ENCODE measurements around the gene BRD1. TPM values are rescaled to one million over a fixed set of nuclear protein-coding genes. Genes with fewer than 3 reads are reported as not detected.

The BRD1 gene
- total RNA-seq, 1 experiment from 2014 or later = 31.3 TPM

- peak overlapping the region; percentile 99 for H3K4me2 ChIP-seq (ENCODE audit: low read length)
- ATAC-seq = peak; percentile 42
- H3K79me2 ChIP-seq (ENCODE audit: insufficient read depth, low read length) = peaks cover 48% of the 10 kb centered on the region
- BruUV-seq (replicated peaks) = no TSS peak
- H3K4me1 ChIP-seq (ENCODE audit: control insufficient read depth in 1 of 2, insufficient read depth in 2 of 2, low read length in 2 of 2) = peaks cover 8 to 20% of the 10 kb centered on the region in 2 experiments
- CTCF ChIA-PET = no interaction called here
- DNase-seq (ENCODE audit: low read depth, low spot score) = no peak
- peak overlapping the region; percentile 76 to 88 for H3K4me3 ChIP-seq (replicated peaks in 1 of 2; ENCODE audit: low read depth in 1 of 2, low read length in 2 of 2)
- peaks cover 12 to 16% of the 10 kb centered on the region in 2 experiments; a peak in 3 of 4 replicates for H3K36me3 ChIP-seq (ENCODE audit: control insufficient read depth in 1 of 2, insufficient read depth in 2 of 2, low read length in 2 of 2)
- TF ChIP-seq, protein P1, sequence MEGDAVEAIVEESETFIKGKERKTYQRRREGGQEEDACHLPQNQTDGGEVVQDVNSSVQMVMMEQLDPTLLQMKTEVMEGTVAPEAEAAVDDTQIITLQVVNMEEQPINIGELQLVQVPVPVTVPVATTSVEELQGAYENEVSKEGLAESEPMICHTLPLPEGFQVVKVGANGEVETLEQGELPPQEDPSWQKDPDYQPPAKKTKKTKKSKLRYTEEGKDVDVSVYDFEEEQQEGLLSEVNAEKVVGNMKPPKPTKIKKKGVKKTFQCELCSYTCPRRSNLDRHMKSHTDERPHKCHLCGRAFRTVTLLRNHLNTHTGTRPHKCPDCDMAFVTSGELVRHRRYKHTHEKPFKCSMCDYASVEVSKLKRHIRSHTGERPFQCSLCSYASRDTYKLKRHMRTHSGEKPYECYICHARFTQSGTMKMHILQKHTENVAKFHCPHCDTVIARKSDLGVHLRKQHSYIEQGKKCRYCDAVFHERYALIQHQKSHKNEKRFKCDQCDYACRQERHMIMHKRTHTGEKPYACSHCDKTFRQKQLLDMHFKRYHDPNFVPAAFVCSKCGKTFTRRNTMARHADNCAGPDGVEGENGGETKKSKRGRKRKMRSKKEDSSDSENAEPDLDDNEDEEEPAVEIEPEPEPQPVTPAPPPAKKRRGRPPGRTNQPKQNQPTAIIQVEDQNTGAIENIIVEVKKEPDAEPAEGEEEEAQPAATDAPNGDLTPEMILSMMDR (IDR thresholded peaks at IDR 0.05 in 2 of 3, conservative IDR thresholded peaks at IDR 0.05 in 1 of 3; ENCODE audit: borderline replicate concordance in 1 of 3, insufficient read depth in 1 of 3, low read depth in 2 of 3, low read length in 2 of 3) = no peak
- TF ChIP-seq POLR2AphosphoS5 (IDR thresholded peaks at IDR 0.05; ENCODE audit: low read depth, low read length) = no peak
- no peak for TF ChIP-seq FOSL1 (IDR thresholded peaks at IDR 0.05; ENCODE audit: low read depth)
- no peak for TF ChIP-seq CEBPB (IDR thresholded peaks at IDR 0.05; ENCODE audit: low read depth)
- TF ChIP-seq CBX3 (IDR thresholded peaks at IDR 0.05; ENCODE audit: low read depth) = no peak
- TF ChIP-seq, protein P2, sequence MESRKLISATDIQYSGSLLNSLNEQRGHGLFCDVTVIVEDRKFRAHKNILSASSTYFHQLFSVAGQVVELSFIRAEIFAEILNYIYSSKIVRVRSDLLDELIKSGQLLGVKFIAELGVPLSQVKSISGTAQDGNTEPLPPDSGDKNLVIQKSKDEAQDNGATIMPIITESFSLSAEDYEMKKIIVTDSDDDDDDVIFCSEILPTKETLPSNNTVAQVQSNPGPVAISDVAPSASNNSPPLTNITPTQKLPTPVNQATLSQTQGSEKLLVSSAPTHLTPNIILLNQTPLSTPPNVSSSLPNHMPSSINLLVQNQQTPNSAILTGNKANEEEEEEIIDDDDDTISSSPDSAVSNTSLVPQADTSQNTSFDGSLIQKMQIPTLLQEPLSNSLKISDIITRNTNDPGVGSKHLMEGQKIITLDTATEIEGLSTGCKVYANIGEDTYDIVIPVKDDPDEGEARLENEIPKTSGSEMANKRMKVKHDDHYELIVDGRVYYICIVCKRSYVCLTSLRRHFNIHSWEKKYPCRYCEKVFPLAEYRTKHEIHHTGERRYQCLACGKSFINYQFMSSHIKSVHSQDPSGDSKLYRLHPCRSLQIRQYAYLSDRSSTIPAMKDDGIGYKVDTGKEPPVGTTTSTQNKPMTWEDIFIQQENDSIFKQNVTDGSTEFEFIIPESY (IDR thresholded peaks at IDR 0.05; ENCODE audit: extremely low read depth, insufficient replicate concordance, low read length) = no peak
- no peak for TF ChIP-seq EGR1 (IDR thresholded peaks at IDR 0.05; ENCODE audit: low read depth)
- no peak for TF ChIP-seq YY1 (IDR thresholded peaks at IDR 0.05; ENCODE audit: extremely low read depth, insufficient replicate concordance, low read depth, low read length)
- no peak for TF ChIP-seq TCF7L2 (IDR thresholded peaks at IDR 0.05; ENCODE audit: borderline replicate concordance, extremely low read depth, insufficient read depth, insufficient read length)
- H3K27ac ChIP-seq (ENCODE audit: low read depth, low read length) = peak overlapping the region; percentile 72; the same call in 1 of the 2 replicates
- H3K27me3 ChIP-seq (ENCODE audit: insufficient read depth, low read length) = no peaks in the 10 kb centered on the region
- POLR2A ChIA-PET = no interaction called here
- RAD21 ChIA-PET (ENCODE audit: low non-redundant PET in 1 of 2, low total read pairs in 2 of 2, uncharacterized antibody in 2 of 2, unreplicated experiment in 2 of 2) = no interaction called here
- H2AFZ ChIP-seq (ENCODE audit: low read depth, low read length, poor library complexity, severe bottlenecking) = no peak overlapping the region
- H3K9me3 ChIP-seq (ENCODE audit: control insufficient read depth in 1 of 2, insufficient read depth in 1 of 2, low read depth in 1 of 2, low read length in 2 of 2) = no peaks in the 10 kb centered on the region
- peak overlapping the region; percentile 90 for H3K9ac ChIP-seq (ENCODE audit: low read length)
- intact Hi-C loops (cut with micrococcal nuclease) = no loop called here
- no peaks in the 10 kb centered on the region for H4K20me1 ChIP-seq (ENCODE audit: insufficient read depth)
- no peaks in the 10 kb centered on the region for H3K9me2 ChIP-seq (ENCODE audit: insufficient read depth)
Measured at GRCh38 chr22:49827271-49827852, 311 bp downstream of the BRD1 start.
